ENCODE measurements around the gene TTC7B.
A peak's percentile ranks its signal among the peaks of the same experiment; 100 is the strongest.

The TTC7B gene

DNA sequence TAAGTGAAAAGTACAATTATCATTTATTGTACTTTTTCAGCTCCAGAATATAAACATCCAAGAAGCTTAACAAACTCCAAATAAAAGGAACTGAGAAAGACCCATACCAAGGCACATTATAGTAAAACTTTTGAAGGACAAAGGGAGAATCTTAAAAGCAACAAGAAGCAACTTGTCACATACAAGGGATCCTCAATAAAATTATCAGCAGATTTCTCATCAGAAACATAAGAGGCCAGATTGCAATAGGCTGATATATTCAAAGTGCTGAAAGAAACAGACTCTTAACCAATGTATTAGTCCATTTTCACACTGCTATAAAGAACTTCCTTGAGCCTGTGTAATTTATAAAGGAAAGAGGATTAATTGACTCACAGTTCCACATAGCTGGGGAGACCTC, 48.3 kb downstream of the TTC7B start:
- DNase-seq, result no peak

DNA sequence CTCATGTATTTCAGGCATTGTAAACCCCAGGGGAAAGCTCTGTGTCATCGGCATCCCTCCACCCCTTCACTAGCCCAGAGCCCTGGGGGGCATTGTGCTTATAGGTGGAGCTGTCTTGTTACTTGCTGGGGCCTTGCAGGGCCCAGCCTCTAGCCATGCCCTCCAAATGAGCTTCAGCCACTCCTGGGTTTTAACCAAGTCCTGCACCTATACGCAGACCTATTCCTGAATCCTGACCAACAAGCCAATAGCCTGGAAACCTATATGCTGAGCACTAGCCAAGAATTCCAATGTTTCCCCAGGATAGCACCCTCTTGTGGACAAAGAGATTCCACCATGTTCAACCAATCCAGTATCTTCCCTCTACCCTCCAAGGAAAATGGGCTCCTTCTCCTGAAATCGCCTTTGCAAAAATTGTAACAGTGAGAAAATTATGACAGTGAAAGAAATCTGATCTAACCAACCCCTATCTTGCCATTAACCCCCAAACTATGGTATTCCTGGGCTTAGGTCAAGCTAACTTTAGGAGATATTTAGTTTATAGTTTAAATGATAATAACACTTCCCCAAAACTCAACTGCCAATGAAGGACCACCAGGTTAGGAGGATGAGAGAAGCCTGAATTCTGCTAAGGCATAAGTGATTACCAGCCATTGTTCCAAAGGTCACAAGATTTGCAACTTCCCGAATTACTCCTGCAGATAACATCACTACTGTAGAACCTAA, 55.5 kb downstream of the TTC7B start:
- peak; percentile 14 to 24 for DNase-seq

DNA sequence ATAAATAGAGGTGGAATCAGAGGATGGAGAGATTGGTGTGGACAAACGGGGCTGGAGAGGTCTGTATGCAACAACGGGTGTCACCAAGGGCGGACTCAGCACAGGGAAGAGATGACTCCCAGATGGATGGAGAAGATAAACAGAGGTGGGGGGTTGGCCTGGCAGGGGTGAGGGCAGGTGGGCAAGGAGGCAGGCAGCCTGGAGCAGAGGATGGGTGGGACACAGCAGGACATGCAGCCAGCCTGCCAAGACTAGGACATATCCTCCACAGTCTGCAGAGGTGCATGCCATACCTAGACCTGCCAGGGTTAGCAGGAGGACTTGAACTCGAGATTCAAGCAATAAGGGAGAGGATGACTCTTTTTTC, 56.2 kb downstream of the TTC7B start:
- no peak for DNase-seq

DNA sequence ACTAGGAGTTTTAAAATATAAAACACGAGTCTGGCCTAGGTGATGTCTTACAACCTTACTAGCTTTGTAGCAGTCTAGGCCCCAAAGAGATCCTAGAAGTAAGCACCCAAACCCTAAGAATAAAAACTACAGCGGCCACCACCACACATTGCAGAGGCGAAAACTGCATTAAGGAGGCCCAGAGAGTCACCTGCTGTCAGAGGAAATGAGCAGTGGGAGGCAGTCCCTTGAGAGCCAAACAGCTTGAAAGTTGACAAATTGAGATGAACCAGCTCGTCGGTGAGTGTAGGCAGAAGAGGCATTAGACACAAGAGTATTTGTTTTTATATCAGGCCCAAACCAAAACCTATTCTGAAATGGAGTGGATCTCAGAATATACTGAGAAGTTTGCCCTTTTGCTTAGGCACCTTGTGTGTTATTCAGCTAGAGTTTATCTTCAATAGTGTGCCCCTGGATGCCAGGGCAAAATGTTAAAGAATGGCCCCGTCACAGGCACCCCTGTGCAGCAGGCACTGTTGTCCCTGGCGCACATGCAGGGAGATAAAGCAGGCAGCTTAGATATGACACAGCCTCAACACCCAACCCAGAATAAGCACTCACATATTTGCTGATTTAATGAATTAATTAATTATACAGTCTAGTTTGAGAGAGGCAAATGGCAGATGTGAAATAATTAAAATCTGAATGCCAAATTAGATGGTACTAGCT, 56.7 kb downstream of the TTC7B start:
- no peak for DNase-seq

DNA sequence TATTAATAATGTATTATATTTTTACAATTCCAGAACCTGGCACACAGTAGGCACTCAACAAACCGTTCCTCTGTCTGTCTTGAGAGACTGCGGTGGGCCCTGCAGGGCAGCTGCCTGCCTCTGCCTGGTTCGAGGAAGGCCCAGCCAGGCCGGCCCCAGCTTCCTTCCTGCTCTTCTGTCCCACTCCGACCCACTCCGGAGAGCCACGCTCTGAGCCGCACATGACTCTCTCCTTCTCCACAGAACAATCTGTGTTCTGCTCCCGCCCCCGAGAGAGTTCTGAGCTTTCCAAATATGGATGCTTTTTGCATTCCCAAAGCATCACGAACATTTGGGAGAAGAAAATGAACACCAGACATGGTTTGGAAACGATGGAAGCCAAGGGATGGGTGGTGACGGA, 57.3 kb downstream of the TTC7B start:
- no peak for DNase-seq

DNA sequence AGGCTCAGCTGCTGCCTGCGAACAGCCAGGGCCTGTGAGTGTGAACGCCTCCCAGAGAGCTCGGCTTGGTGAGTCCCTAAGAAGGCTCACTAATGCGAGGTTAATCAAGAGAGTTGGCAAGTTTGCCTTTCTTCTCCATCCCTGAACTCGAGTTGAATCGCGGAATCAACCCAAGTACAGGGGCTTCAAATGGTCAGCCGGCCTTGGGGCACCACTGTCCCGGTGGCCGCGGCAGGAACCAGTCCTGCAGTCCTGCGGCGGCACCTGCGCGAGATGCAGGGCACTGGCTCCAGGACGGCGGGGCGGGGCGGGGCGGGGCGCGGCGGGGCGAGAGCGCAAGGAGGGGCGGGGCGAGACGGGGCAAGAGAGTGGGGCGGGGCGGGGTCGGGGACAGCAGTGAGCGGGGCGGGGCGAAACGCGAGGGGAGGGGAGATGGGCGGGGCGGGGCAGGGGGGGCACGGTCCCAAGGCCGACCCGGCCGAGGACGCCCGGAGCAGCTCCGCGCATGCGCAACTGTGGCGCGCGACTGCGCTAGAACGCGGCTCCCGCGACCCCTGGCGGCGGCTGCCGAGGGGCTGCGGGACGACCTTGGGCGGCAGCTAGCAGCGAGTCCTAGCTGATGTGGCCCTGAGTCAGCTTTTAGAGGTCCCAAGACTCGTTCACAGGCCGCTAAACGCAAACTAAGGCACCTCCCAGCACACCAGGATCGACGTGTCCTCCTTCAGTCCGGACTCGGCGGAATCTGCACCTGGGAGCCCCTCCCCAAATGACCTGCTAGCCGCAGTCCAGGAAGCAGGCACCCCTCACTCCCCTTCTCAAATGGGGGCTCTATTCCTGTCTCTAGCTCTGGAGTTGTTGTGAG, 58.0 kb downstream of the TTC7B start:
- DNase-seq, result peak; percentile 81 to 82

DNA sequence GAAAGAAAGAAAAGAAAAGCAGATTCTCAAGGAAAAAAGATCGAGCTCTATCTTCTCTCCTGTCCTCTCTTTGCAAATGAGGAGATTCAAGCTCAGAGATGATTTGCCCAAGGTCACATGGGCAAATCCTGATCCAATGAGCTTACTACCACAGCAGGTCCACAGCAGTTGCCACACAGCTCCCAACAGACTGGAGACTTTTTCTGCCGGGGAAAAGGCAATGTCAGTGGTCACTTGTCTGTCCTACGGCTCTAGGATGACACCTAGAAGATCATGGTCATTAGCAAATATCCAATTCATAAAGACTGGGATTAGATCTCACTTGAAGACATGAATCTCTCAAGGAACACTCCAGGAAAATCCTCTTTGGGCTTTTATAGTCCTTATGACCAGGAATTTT, 58.8 kb downstream of the TTC7B start:
- no peak for DNase-seq

DNA sequence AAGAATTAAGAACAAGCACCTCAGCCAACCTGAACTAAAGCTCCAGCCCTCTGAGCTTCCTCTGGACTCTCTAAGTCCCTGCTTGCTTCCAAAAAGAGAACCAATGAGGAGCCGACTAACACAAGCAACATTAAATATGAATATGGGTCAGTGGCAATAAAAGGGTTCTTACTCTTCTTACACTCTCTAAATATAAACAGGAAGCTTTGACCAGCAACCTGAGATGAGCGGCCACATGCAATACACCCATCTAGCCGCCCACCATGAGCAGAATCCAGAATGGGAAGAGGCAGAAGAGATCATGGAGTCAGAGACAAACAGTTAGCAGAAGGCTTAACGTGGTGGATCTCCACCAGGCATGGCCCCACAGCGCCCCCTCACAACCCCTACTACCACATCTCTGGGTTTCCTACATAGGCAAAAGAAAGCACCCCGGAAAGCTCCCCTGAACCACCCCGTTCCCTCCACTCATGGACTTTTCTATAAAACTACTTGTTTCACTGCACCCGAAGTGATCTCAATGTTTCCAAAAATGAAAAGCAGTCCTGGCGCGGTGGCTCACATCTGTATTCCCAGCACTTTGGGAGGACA, 59.4 kb downstream of the TTC7B start:
- DNase-seq, result no peak

DNA sequence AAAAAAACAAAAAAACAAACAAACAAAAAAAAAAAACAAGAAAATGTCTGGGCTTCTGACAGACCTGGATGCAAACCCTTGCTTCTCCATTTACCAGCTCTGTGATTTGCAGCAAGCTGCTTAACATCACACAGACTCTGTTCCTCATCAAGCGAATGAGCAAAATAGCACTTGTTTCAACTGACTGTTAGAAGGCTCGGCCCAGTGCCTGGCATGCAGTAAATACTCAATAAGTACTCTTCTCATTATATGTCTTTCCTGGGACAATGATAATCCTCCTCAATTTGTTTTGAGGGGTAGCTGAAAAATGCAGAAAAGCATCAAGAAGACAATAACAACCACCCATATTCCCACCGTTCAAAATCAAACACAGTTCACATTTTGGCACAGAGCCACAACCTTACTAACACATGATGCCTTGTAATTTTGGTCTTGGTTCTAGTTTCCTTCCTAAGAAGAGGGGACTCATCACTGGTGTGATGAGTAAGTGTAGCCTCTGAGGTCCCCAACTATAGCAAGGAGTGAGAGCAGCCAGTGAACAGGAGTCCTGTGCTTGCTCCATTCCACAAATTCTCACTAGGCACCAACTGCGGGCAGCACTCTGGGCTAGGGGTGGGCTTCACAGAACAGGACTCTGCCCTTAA, 60.4 kb downstream of the TTC7B start:
- no peak for DNase-seq

DNA sequence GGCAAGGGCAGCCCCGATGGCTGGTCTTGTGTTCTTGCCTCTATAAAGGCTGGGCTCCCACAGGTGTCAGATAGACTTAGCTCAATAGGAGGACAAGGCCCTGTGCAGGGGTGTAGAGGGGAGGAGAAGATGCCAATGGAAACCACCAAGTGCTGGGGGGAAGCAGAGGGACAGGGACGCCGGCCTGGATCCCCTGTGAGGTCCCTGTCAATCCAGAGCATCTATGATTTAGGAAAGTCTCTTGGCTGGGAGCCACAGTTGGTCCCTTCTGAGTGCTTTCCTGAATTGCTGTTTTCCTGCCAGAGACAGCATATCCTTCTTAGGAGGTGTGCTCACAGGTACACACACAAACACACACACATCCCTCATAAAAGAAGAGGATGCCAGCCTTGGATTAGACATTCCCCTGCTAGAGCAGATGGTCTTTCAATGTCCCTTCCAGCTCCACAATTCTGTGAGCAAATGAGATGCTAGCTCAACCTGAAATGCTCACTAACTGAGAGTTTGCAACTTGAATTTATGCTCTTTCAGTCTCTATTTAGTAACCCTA, 62.7 kb downstream of the TTC7B start:
- no peak for DNase-seq

DNA sequence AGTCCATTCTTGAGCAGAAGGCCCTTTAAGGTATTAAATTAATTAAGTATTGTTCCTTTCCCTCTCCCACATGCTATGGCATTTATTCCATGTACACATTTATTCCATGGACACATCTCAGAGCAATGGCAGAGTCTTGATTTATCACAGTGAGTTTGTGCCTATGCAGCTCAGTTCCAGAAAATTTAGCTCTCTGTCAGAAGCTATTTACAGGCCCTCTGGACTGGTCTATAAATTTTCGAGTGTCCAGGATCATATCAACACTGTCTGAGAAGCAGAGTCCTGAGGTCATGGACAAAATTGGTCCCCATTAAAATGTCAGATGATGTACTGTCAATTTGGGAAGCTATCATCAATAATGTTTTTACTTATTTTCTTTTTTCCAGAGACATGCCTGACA, 65.5 kb downstream of the TTC7B start:
- DNase-seq, result no peak

DNA sequence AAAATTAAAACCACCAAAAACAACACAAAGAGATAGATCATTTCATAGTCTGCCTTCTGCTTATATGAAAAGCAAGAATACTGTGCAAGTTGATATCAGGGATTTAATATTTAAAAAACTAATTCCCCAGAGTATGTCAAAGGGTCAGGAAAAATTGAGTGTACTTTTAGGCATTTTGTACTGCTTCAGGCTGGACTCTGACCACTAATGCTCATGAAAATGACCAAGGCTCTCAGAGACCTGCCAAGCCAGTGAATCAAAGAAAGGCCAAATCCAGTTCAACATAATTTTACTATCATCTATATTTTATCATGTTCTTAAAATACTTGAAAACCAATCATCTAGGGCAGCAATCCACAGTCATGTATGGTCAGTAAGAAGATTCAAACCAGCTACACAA, 66.0 kb downstream of the TTC7B start:
- no peak for DNase-seq

DNA sequence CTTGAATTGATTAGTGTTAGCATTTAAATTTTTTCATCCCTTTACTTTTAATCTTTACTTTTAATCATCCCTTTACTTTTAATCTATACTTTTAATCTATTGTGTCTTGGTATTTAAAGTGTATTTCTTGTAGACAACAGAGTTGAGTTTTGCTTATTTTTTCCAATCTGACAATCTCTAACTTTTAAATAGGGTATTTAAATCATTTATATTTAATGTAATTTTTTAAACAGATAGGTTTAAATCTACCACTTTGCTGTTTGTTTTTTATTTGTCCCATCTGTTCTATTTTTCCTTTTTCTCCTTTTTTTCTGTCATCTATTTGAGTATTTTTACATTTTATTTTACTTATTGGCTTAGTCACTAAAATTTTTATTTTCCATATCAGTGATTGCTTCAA, 68.3 kb downstream of the TTC7B start:
- DNase-seq, result no peak

DNA sequence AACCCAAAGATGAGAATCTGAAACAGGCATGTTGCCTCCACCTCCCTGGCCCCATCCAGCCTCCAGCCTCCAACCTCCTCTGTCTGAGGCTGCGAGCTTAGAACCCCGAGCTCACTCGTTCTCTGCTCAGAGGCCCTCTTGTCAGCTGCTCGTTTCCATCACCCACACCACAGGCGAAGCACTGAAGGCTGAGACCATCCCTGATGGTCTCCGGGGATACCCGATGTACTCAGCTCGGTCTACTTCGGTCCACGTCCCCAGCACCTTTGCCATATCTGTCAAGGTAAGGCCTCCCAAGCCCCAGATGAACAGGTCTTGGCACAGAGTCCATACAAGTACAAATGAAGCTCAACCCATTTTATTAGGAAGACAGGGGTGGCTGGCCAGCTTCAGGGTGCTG, 72.4 kb downstream of the TTC7B start:
- no peak for DNase-seq

DNA sequence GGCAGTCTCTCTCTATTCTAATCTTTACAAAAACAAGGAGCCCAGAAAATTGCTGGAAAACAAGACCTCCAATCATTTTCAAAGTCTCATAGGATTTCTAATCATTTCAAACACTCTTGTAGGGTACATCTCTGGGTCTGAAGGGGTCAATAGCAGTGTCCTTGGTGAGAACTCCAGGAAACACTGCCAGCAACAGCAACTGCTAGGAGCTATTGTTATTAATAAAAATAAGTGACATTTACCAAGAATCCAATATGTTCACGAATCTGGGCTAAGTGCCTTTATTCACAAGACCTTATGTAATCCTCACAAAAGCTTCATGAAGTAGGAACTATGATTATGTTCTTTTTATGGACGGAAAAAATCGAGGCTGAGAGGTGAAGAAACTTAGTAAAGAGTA, 72.8 kb downstream of the TTC7B start:
- DNase-seq, result no peak

DNA sequence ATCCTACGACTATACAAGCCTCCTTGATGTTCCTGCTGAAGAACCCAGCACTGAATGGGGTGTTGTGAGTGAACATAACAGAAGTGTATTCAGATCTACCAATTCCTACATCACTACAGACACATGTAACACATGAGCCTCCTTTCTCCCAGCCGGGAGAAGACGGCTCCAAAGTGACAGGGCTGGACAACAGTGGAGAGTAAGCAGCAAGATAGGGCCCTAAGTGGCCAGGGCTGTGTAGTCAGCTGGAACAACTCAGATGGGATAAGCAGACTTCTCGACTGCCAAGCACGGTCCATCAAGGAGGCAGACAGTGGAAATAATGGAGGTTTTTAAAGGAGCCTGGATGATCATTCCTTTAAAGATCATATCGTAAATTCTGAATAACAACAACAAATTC, 73.5 kb downstream of the TTC7B start:
- no peak for DNase-seq

DNA sequence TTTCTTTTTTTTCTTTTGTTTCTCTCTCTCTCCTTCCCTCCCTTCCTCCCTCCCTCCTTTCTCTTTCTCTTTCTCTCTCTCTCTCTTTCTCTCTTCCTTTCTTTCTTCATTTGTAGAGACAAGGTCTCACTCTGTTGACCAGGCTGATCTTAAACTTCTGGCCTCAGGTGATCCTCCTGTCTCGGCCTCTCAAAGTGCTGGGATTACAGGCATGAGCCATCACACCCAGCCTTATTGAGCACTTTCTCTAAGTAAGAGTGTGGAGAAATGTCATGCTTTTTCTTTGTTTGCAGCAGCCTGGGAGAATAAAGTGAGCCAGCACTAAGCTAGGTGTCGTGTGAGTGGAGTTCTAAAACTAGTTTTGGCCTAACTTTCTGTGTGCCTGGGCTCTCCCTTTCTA, 74.0 kb downstream of the TTC7B start:
- no peak for DNase-seq

DNA sequence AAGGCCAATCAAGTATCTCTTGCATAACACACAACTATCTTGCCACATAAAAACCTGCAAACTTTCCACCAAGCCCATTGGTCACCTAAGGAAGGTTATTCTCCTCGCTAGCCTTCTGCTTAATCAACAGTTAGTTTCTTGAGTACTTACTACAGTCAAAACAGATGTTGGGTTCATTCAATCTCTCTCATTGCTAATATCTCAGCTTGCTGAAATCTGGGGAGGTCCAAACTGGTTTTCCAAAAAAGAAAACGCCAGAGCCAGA, 74.6 kb downstream of the TTC7B start:
- no peak for DNase-seq

DNA sequence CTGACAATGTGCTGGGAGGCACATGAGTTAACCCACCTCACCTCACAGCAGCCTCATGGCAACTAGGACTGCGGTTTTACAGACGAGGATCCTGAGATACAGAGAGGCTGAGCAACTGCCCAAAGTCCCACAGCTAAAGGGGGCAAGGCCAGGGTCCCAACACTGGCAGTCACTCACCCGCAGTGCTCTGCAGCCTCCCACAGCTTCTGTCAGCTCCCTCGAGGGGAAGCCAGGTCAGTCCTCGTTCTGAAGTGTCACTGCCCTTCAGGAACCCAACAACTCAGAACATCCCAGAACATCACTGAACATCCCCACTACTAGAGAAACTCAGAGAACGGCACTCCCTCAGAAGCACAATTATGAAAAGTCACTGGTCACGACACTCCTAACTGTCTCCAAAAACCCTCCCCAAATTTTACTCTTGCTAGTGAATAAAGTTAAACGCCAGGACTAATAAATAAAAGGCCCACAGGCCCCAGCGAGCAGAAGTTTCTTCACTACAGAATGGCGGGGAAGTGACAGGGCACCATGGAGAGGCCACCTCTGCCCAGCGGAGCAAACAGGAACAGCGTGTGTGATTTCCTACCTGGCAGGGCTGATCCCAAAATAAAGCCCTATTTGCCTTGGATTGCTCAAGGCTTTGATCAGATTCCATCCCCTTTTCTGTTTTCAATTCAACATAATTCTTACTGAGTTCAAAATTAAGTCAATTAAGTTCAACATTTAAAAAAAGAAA, 75.1 kb downstream of the TTC7B start:
- DNase-seq, result no peak

DNA sequence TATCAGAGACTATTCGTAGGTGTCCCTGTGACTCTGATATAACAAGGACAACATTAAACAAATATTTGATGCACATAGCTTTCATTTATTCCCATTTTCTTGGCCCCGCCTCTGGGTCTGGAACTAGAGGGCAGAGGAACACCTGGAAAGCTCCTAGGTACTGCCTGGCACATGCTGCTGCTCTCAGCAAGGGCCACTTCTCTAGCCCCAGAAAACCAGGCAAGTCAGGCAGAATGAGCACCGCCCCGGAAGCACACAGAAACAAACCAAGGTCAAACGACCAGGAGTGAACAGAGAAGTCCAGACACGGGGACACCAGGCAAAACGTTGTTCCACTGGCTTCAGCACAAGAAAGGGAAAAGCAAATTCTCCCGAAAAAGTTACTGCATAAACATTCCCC, 76.1 kb downstream of the TTC7B start:
- DNase-seq, result no peak

DNA sequence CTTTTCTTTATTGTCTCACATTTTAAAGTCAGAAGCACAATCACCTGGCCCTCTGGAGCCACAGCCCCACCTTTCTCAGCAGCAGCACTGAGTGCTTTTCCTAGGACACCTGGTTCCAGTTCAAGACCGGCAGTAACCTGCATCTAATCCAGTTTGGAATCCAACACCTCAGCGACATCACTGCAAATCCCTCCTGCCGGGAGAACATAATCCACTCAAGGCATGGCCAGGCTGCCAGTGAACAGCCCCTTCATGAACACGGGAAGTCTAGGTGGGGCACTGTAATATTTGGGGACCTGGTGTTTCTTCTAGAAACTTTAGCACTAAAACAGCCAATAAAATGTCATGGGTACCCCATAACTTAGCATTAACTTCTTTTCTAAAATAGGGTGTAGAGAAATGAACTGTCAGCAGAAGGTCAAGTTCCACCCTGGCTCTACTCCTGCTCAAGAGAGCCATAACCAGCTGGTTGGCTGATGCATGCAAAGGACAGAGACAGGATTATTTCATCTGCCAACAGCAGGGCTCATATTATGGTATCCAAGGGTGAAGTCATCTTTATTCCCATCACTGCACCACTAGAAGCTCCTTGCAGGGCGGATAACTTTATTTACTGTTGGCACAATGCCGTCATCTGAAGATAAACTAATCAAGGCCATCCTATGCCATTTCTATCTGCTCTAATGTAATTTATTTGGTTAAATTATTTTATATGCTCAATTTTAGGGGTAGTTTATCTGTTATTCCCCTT, 76.7 kb downstream of the TTC7B start:
- DNase-seq, result no peak
